Measurements from ENCODE around the gene GPR137. TPM values are rescaled to one million over a fixed set of nuclear protein-coding genes. Genes with fewer than 3 reads are reported as not detected.
"Not testable (repeated sequence)": the region's sequence is repeated elsewhere in the genome, so short reads cannot be mapped to it uniquely, and the experiment has no call there.

GPR137 gene
- total RNA-seq, 1 donor from 2014 or later, result 9.7 TPM

DNA sequence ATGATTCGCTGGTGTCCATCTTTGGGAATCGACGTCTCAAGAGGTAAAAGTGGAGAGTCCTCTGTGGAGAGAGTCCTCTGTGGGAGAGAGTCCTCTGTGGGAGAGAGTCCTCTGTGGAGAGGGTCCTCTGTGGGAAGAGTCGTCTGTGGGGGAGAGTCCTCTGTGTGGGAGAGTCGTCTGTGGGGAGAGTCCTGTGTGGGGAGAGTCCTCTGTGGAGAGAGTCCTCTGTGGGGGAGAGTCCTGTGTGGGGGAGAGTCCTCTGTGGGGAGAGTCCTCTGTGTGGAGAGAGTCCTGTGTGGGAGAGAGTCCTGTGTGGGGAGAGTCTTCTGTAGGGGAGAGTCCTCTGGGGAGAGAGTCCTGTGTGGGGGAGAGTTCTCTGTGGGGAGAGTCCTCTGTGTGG, 35.4 kb downstream of the GPR137 start:
- no peak for DNase-seq

- no peak for DNase-seq
Observed at GRCh38 chr11:64321533-64321932, 35.9 kb downstream of the GPR137 start.

DNA sequence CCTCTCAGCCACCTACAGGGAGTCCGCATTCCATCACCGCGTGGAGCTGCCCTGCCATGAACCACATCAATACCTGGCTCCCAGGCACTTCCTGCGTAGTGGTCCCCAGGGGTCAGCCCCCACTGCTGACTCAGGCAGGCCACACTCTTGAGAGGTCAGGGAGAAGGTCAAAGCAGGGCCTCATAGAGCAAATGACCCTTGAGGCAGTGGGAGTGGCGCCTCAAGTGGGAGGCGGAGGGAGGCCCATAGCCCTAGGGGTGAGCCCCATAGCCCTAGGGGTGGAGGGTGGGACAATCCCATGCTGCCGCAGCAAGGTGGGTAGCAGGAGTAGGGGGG, 37.2 kb downstream of the GPR137 start:
- no peak for DNase-seq

- no peak for DNase-seq
Observed at GRCh38 chr11:64323373-64323772, 37.7 kb downstream of the GPR137 start.

GRCh38 chr11:64323984-64324383, 38.3 kb downstream of the GPR137 start:
- DNase-seq, result not testable (repeated sequence)

GRCh38 chr11:64324692-64325469, 39.2 kb downstream of the GPR137 start:
- no peak for DNase-seq

GRCh38 chr11:64327375-64327774, 41.7 kb downstream of the GPR137 start:
- DNase-seq, result no peak

- no peak for DNase-seq
Observed at GRCh38 chr11:64327993-64328392, 42.3 kb downstream of the GPR137 start.

GRCh38 chr11:64330888-64331287, 45.2 kb downstream of the GPR137 start:
- DNase-seq, result no peak

GRCh38 chr11:64331569-64332371, 46.1 kb downstream of the GPR137 start:
- no peak for DNase-seq

GRCh38 chr11:64333556-64333955, 47.9 kb downstream of the GPR137 start:
- DNase-seq, result no peak

DNA sequence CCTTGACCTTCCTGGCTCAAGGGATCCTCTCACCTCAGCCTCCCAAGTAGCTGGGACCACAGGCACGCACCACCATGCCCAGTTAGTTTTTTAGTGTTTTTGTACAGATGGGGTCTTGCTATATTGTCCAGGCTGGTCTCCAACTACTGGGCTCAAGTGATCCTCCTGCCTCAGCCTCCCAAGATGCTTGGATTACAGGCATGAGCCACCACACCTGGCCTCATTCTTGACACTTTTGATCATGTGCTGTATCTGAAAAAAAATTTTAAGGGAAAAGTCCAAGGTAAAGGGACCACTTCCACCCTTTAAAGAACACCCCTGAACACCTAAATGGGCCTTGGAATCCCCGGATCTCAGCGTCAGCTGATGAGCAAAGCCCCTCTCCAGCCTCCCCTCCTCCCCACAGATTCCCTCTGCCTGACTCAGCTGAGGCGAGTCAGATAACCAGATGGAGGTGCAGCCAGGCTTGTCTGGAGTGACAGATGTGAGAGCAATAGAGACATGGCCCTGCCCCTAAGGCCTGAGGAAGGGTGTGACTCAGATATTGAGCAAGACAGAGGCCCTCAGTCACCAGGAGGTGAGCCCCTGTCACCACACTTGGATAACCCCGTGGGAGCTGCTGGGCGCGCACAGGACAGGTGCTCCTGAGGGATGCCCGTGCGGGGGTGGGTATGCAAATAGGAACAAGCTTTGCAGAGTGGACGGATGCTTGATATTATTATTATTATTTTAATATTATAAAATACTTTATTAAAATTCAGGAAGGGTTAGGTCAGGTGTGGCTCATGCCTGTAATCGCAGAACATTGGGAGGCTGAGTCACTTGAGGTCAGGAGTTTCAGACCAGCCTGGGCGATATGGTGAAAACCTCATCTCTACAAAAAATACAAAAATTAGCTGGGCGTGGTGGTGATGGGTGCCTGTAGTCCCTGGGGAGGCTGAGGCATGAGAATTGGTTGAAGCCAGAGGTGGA, 49.4 kb downstream of the GPR137 start:
- DNase-seq, result no peak

GRCh38 chr11:64337538-64338249, 52.0 kb downstream of the GPR137 start:
- DNase-seq, result no peak

DNA sequence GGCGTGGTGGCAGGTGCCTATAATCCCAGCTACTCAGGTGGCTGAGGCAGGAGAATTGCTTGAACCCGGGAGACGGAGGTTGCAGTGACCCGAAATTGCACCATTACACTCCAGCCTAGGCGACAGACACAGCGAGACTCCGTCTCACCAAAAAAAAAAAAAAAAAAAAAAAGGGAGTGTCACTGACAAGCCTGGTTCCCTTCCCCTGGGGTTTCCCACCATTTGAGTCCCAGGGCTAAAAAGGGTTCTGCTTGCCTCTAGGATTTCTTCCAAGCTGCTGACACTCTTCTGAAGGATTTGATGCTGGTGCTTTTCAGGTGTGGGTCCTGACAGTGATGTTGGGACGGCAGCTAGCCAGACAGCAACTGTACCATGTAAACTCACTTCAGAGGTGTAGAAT, 53.1 kb downstream of the GPR137 start:
- DNase-seq, result no peak

Small RNA genes within 50 kb of the gene (small RNA-seq; reads per million reads assigned to genes)
- not detected for gene RF00019

Other genes starting within 250 kb of the GPR137 start
- 5.0 TPM for gene FLRT1, start 249.9 kb upstream of the GPR137 start, total RNA-seq
- gene MACROD1, start 119.7 kb upstream of the GPR137 start, total RNA-seq, result 16.2 TPM
- 69.4 TPM for gene STIP1, start 99.7 kb upstream of the GPR137 start, total RNA-seq
- 1.6 TPM for gene FERMT3, start 79.1 kb upstream of the GPR137 start, total RNA-seq
- 7.3 TPM for gene TRPT1, start 59.7 kb upstream of the GPR137 start, total RNA-seq
- 11.2 TPM for gene NUDT22, start 59.6 kb upstream of the GPR137 start, total RNA-seq
- 5.6 TPM for gene DNAJC4, start 55.3 kb upstream of the GPR137 start, total RNA-seq
- gene VEGFB, start 51.3 kb upstream of the GPR137 start, total RNA-seq, result 9.5 TPM
- gene FKBP2, start 44.8 kb upstream of the GPR137 start, total RNA-seq, result 17.5 TPM
- 74.2 TPM for gene PPP1R14B, start 38.9 kb upstream of the GPR137 start, total RNA-seq
- gene PLCB3, start 34.3 kb upstream of the GPR137 start, total RNA-seq, result 9.2 TPM
- 28.2 TPM for gene BAD, start 1.2 kb upstream of the GPR137 start, total RNA-seq
- gene KCNK4, start 5.5 kb downstream of the GPR137 start, total RNA-seq, result 3.0 TPM
- 1.7 TPM for gene CATSPERZ, start 14.5 kb downstream of the GPR137 start, total RNA-seq
- 14.2 TPM for gene ESRRA, start 19.7 kb downstream of the GPR137 start, total RNA-seq
- gene TRMT112, start 31.7 kb downstream of the GPR137 start, total RNA-seq, result 81.9 TPM
- gene PRDX5, start 32.3 kb downstream of the GPR137 start, total RNA-seq, result 93.0 TPM
- 1.4 TPM for gene CCDC88B, start 54.4 kb downstream of the GPR137 start, total RNA-seq
- 10.0 TPM for gene RPS6KA4, start 73.3 kb downstream of the GPR137 start, total RNA-seq

Measured in occipital lobe (tissue), 3 donors.